Adrenal gland (tissue), 5 donors: ENCODE measurements around the gene ITGBL1.

ENCODE experiments used
- CTCF ChIP-seq, 6 experiments: fragments of 450-650 bp in 4 of 6; fragments of 200-600 bp in 2 of 6; sonication (generic) in 1 of 6; IDR thresholded peaks; 1 replicate in 5 of 6; 2 replicates in 1 of 6; pipeline versions ENCODE4 v1.5.1 to v1.8.0; 2016 to 2021; ENCODE audit warnings: antibody characterized with exemption in 6 of 6, mild to moderate bottlenecking in 2 of 6, moderate library complexity in 1 of 6
- POLR2A ChIP-seq, 2 donors: fragments of 450-650 bp; IDR thresholded peaks; one replicate each; pipeline ENCODE4 v1.6.1; 2017; ENCODE audit warnings: antibody characterized with exemption in 2 of 2, mild to moderate bottlenecking in 2 of 2, moderate library complexity in 1 of 2
- donor health status: DM: no; HTN: no; CAD: no.

DNA sequence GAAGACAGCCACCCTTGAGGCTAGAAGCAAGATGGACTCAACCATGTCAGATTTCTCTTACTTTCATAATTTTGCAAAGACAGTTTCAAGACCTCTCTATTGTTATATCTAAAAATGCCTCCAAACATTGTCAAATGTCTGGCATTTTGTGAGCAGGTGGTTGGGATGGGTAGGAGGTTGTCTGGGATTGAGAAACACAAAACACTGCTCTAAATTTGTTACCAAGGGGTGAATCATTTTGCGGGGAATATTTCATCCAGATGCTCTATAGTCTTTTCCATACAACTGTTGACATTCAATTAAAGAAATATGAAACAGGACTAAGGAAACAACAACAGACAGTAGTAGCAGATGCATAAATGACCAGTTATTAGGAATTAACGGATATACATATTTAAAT, 208.2 kb downstream of the ITGBL1 start:
- TF ChIP-seq CTCF (IDR thresholded peaks at IDR 0.05) (no peak), POLR2A (IDR thresholded peaks at IDR 0.05) (no peak)
